ENCODE results near the gene COL25A1. TPM values are rescaled to one million over a fixed set of nuclear protein-coding genes. Genes with fewer than 3 reads are reported as not detected.

COL25A1 gene
- total RNA-seq, 1 experiment from 2014 or later: 4.2 TPM

GRCh38 chr4:109051054-109051453 is 251.4 kb downstream of the COL25A1 start:
- Histone ChIP-seq H3K9me3 (ENCODE audit: control insufficient read depth, low read depth, low read length) (no peaks in the 10 kb centered on the region), H4K5ac (ENCODE audit: insufficient read length, low read depth, low read length) (no peak overlapping the region), H4K91ac (ENCODE audit: insufficient read length, low read depth, low read length) (no peak overlapping the region), H3K79me2 (ENCODE audit: insufficient read depth, low read length) (no peaks in the 10 kb centered on the region), H2BK15ac (ENCODE audit: low read depth, low read length) (no peak overlapping the region), H3K9ac (ENCODE audit: extremely low read depth, insufficient read length, low read length) (no peak overlapping the region), H3K27ac (ENCODE audit: insufficient read length, low read depth, low read length) (no peak overlapping the region), H3K4ac (ENCODE audit: low read depth, low read length) (no peak overlapping the region), H3K4me1 (ENCODE audit: insufficient read depth, low read length) (no peaks in the 10 kb centered on the region), H2BK12ac (ENCODE audit: insufficient read length, low read depth, low read length) (no peak overlapping the region), H3K79me1 (ENCODE audit: insufficient read depth, low read depth, low read length, poor library complexity, severe bottlenecking) (no peaks in the 10 kb centered on the region), H2BK120ac (ENCODE audit: low read depth, low read length, poor library complexity, severe bottlenecking) (no peak overlapping the region), H3T11ph (ENCODE audit: low read length) (no peak overlapping the region), H2BK20ac (ENCODE audit: low read depth, low read length, poor library complexity, severe bottlenecking) (no peak overlapping the region), H4K8ac (replicated peaks; ENCODE audit: insufficient read length, low read depth, low read length) (no peak overlapping the region), H2AK5ac (ENCODE audit: insufficient read length, low read length) (no peak overlapping the region), H3K23me2 (ENCODE audit: insufficient read length, low read depth, low read length, poor library complexity, severe bottlenecking) (no peaks in the 10 kb centered on the region), H2BK5ac (ENCODE audit: insufficient read length, low read length) (no peak overlapping the region), H3K56ac (ENCODE audit: insufficient read length, low read depth, low read length) (no peak overlapping the region), H2AFZ (ENCODE audit: low read length) (no peak overlapping the region), H3K23ac (ENCODE audit: insufficient read length, low read depth, low read length) (no peak overlapping the region), H4K20me1 (ENCODE audit: control insufficient read depth, insufficient read depth, insufficient read length) (no peaks in the 10 kb centered on the region), H3K14ac (ENCODE audit: insufficient read depth, low read length) (no peak overlapping the region), H3K4me2 (ENCODE audit: insufficient read depth, insufficient read length, low read length) (no peak overlapping the region), H3K18ac (ENCODE audit: insufficient read length, low read depth, low read length) (no peak overlapping the region), H3K27me3 (ENCODE audit: insufficient read depth, low read length) (no peaks in the 10 kb centered on the region)
- WGBS (ENCODE audit: extremely low coverage, insufficient read length, low lambda C conversion rate): no CpG with 5 or more reads among the region's 2 CpGs
- Mint-ChIP-seq H3K36me3 (ENCODE audit: insufficient read depth in 1 of 3, low read depth in 3 of 3) (no peaks in the 10 kb centered on the region), H3K4me3 (no peak overlapping the region), H3K9me3 (no peaks in the 10 kb centered on the region), H3K27me3 (ENCODE audit: low read depth) (no peaks in the 10 kb centered on the region; the same call in 1 of the 2 replicates), H3K27ac (no peak overlapping the region), H3K4me1 (no peaks in the 10 kb centered on the region; a peak in 1 of 4 replicates)
- no peak for TF ChIP-seq CTCF (conservative IDR thresholded peaks at IDR 0.05)
- DNase-seq: no peak
